Right lobe of liver (tissue), 6 donors: ENCODE measurements around the gene TNNI3. TPM values are rescaled to one million over a fixed set of nuclear protein-coding genes. Genes with fewer than 3 reads are reported as not detected.

Experiments
- ATAC-seq, 4 donors: fragments of 200-7000 bp; cut with Tn5 transposase; one replicate each; pipeline ENCODE4 v1.9.1; 2020; ENCODE audit warnings: mild to moderate bottlenecking in 4 of 4, moderate library complexity in 4 of 4
- DNase-seq, 3 donors: peaks; one replicate each; pipeline ENCODE4 v3.0.0-alpha.2; 2020
- H3K27ac ChIP-seq, 3 donors: fragments of 200-600 bp; one replicate each; pipeline ENCODE4 v1.8.0; 2022
- H3K27me3 ChIP-seq, 2 donors: fragments of 200-600 bp; one replicate each; pipeline ENCODE4 v1.8.0; 2022
- H3K36me3 ChIP-seq, 4 donors: fragments of 200-600 bp; sonication (generic) in 1 of 4; one replicate each; pipeline versions ENCODE4 v1.5.1 to v1.8.0; 2017 to 2022; ENCODE audit warnings: control low read depth in 1 of 4
- H3K4me1 ChIP-seq, 4 donors: fragments of 200-600 bp; sonication (generic) in 1 of 4; one replicate each; pipeline versions ENCODE4 v1.5.1 to v1.8.0; 2017 to 2022; ENCODE audit warnings: control low read depth in 1 of 4
- H3K4me3 ChIP-seq, 3 donors: fragments of 200-600 bp; one replicate each; pipeline ENCODE4 v1.8.0; 2022
- H3K9me3 ChIP-seq, 4 donors: fragments of 200-600 bp; sonication (generic) in 1 of 4; one replicate each; pipeline versions ENCODE4 v1.5.1 to v1.8.0; 2017 to 2022; ENCODE audit warnings: control low read depth in 1 of 4
- CTCF ChIP-seq, 4 donors: fragments of 200-600 bp in 3 of 4; fragments of 450-650 bp in 1 of 4; IDR thresholded peaks; one replicate each; pipeline versions ENCODE4 v1.5.1 to v1.8.0; 2016 to 2022; ENCODE audit warnings: antibody characterized with exemption in 4 of 4, mild to moderate bottlenecking in 2 of 4
- POLR2A ChIP-seq: fragments of 450-650 bp; IDR thresholded peaks from one replicate; pipeline ENCODE4 v1.6.1; 2017; ENCODE audit warnings: antibody characterized with exemption, mild to moderate bottlenecking
- WGBS: methylation state at CpG from one replicate; pipeline ENCODE4 v1.1.6; 2018; ENCODE audit warnings: low coverage, low lambda C conversion rate; ENCODE audit not compliant: insufficient coverage; ENCODE audit errors: missing lambda C conversion rate; 5-methylcytosine and 5-hydroxymethylcytosine counted together
- intact Hi-C, 2 donors: fragments of 100-400 bp; cut with DNase I; formaldehyde crosslinking; loops; one replicate each; pipeline versions ENCODE4 v1.11.2 to v1.14.1; 2022
- total RNA-seq, 6 experiments: library from RNA; depleted of rRNA in 2 of 6; stranded (reverse); fragments of >200 nt in 2 of 6; fragmentation: NEBNext Ultra II Directional in 3 of 6; extraction: Animal tissue kit (Norgen Biotek cat#: 25700) in 3 of 6; gene quantifications; one replicate each; pipeline versions ENCODE4 v1.1.0 to v1.2.4, GENCODE V29; 2016 to 2023
- donor health status: DM: no; HTN: yes; CAD: no.
- donor health status: DM: no; HTN: no; CAD: no.
- donor health status: DM: no; HTN: no; CAD: no.
- donor health status: DM: no; HTN: yes; CAD: no.
- donor health status: DM: no; HTN: yes; CAD: no.

TNNI3 gene
- total RNA-seq, 6 experiments from 2014 or later = 0.43 to 0.83 (median 0.62) TPM; not detected in 3

- no peak for TF ChIP-seq POLR2A
- no peak for TF ChIP-seq CTCF (IDR thresholded peaks at IDR 0.05)
- intact Hi-C loops = no loop called here
- H3K36me3 ChIP-seq = no peaks in the 10 kb centered on the region
- WGBS = 74% methylated on average over 13 of the region's 14 CpGs
- H3K9me3 ChIP-seq = no peaks in the 10 kb centered on the region
- peaks cover 0 to 18% (median 7%) of the 10 kb centered on the region in 4 donors for H3K4me1 ChIP-seq
- ATAC-seq (no peak), DNase-seq (no peak)
- peak overlapping the region in 1 of 3 donors; percentile 83 for H3K4me3 ChIP-seq
- no peak overlapping the region for H3K27ac ChIP-seq
- H3K27me3 ChIP-seq = no peaks in the 10 kb centered on the region
Observed at GRCh38 chr19:55119053-55119452, 38.5 kb downstream of the TNNI3 start.

- H3K4me3 ChIP-seq = peak overlapping the region; percentile 60 to 83 (median 68)
- 16% methylated on average over 18 of the region's 22 CpGs for WGBS
- peaks cover 0 to 18% (median 7%) of the 10 kb centered on the region in 4 donors for H3K4me1 ChIP-seq
- DNase-seq = peak; percentile 57 to 88 (median 84)
- no peaks in the 10 kb centered on the region for H3K9me3 ChIP-seq
- intact Hi-C loops = no loop called here
- peak; percentile 18 to 63 (median 38) for ATAC-seq
- H3K36me3 ChIP-seq = no peaks in the 10 kb centered on the region
- TF ChIP-seq POLR2A (no peak), CTCF (IDR thresholded peaks at IDR 0.05) (no peak)
- H3K27ac ChIP-seq = peak overlapping the region in 2 of 3 donors; percentile 27 to 67
- H3K27me3 ChIP-seq = no peaks in the 10 kb centered on the region
Observed at GRCh38 chr19:55118401-55118991, 39.0 kb downstream of the TNNI3 start.

GRCh38 chr19:55117663-55118391, 39.7 kb downstream of the TNNI3 start:
- ATAC-seq (peak; percentile 91 to 95 (median 92)), DNase-seq (peak; percentile 99 to 100 (median 100))
- Histone ChIP-seq H3K4me3 (peak overlapping the region; percentile 60 to 83 (median 68)), H3K36me3 (no peaks in the 10 kb centered on the region), H3K9me3 (no peaks in the 10 kb centered on the region), H3K27ac (peak overlapping the region; percentile 27 to 70 (median 39)), H3K27me3 (no peaks in the 10 kb centered on the region), H3K4me1 (peaks cover 0 to 18% (median 7%) of the 10 kb centered on the region in 4 donors)
- intact Hi-C loops = no loop called here
- TF ChIP-seq CTCF (IDR thresholded peaks at IDR 0.05) (no peak), POLR2A (peak; percentile 52)
- WGBS = 1% methylated on average over 33 of the region's 44 CpGs

GRCh38 chr19:55116859-55117662, 40.5 kb downstream of the TNNI3 start, which contains the start of gene PPP1R12C:
TSS of gene PPP1R12C (minus strand) at chr19:55117637. CDS start at chr19:55117543, 94 bp downstream.
- ATAC-seq (peak in 1 of 4 donors; percentile 3), DNase-seq (peak in 1 of 3 donors; percentile 52)
- TF ChIP-seq POLR2A (peak; percentile 1), CTCF (IDR thresholded peaks at IDR 0.05) (no peak)
- H3K9me3 ChIP-seq = no peaks in the 10 kb centered on the region
- H3K4me3 ChIP-seq = peak within 1 kb of the TSS; percentile 81 to 83 (median 83)
- peaks cover 0 to 18% (median 7%) of the 10 kb centered on the region in 4 donors for H3K4me1 ChIP-seq
- no peaks in the 10 kb centered on the region for H3K27me3 ChIP-seq
- 0% methylated on average over 8 of the region's 97 CpGs for WGBS
- intact Hi-C loops = no loop called here
- peaks cover 0 to 2% (median 0%) of the 10 kb centered on the region in 4 donors for H3K36me3 ChIP-seq
- peak within 1 kb of the TSS; percentile 53 to 70 (median 66) for H3K27ac ChIP-seq
